Large intestine (tissue), 3 donors: Measurements from ENCODE around the gene CPNE4. TPM values are rescaled to one million over a fixed set of nuclear protein-coding genes. Genes with fewer than 3 reads are reported as not detected.
A peak's percentile ranks its signal among the peaks of the same experiment; 100 is the strongest.
"Not testable (repeated sequence)": the region's sequence is repeated elsewhere in the genome, so short reads cannot be mapped to it uniquely, and the experiment has no call there.

ENCODE experiments used
- DNase-seq, 2 donors: peaks; one replicate each; pipeline versions ENCODE4 v3.0.0 to v3.0.0-alpha.2; 2013
- H3K27ac ChIP-seq: one replicate; pipeline ENCODE4 v1.5.1; 2013; ENCODE audit warnings: low read length
- H3K27me3 ChIP-seq: 2 replicates; pipeline ENCODE4 v1.6.1; 2013; ENCODE audit warnings: low read length; ENCODE audit not compliant: control insufficient read depth, insufficient read depth
- H3K36me3 ChIP-seq: 2 replicates; pipeline ENCODE4 v1.6.1; 2013; ENCODE audit warnings: low read length; ENCODE audit not compliant: control insufficient read depth, insufficient read depth
- H3K4me1 ChIP-seq: one replicate; pipeline ENCODE4 v1.6.1; 2013; ENCODE audit warnings: low read length; ENCODE audit not compliant: control insufficient read depth, insufficient read depth
- H3K4me3 ChIP-seq: one replicate; pipeline ENCODE4 v1.5.1; 2013; ENCODE audit warnings: low read length
- H3K9me3 ChIP-seq: one replicate; pipeline ENCODE4 v1.6.1; 2013; ENCODE audit warnings: mild to moderate bottlenecking, low read depth, low read length, moderate library complexity; ENCODE audit not compliant: control insufficient read depth
- WGBS: methylation state at CpG from one replicate; pipeline ENCODE4 v1.1.5; 2013; ENCODE audit warnings: low lambda C conversion rate; ENCODE audit not compliant: insufficient coverage; 5-methylcytosine and 5-hydroxymethylcytosine counted together
- polyA plus RNA-seq: library from polyadenylated mRNA; unstranded; fragments of 120-200 nt; gene quantifications from one replicate; pipeline ENCODE4 v1.2.1, GENCODE V29; 2013

CPNE4 gene
- polyA plus RNA-seq, 1 donor: 2.9 TPM

DNA sequence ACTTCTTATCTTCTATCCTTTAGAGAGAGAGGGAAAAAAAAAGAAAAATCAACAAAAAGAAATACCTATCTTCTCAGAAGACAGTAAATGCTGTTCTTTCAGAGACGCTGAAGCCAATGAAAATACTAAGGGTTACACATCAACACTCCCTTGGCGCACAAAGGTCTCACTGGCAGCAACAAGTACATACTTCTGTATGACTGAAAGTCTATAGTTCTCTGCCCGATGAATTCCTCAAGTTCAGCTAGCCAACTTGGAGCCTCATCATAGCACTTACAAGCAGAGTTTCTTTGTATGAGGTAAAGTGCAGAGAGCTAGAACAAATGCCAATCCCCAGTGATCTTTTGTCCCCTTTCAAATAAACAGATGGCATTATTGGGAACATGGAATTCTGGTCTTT lies 62.7 kb downstream of the CPNE4 start:
- Histone ChIP-seq H3K4me1 (no peaks in the 10 kb centered on the region), H3K27me3 (no peaks in the 10 kb centered on the region), H3K27ac (no peak overlapping the region), H3K4me3 (no peak overlapping the region), H3K36me3 (no peaks in the 10 kb centered on the region), H3K9me3 (no peaks in the 10 kb centered on the region)
- no peak for DNase-seq
- WGBS: 63% methylated on average over 1 of the region's 3 CpGs

DNA sequence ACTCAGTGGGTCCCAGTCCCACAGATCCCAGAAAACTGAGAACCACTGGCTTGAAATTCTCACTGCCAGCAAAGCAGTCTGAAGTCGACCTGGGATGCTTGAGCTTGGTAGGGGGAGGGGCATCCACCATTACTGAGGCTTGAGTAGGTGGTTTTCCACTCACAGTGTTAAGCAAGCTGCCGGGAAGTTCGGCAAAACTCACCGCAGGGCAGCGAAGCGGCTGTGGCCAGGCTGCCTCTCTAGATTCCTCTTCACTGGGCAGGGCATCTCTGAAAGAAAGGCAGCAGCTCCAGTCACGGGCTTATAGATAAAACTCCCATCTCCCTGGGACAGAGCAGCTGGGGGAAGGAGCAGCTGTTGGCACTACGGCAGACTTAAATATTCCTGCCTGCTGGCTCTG lies 71.4 kb downstream of the CPNE4 start:
- not testable (repeated sequence) for DNase-seq, H3K4me1 ChIP-seq, H3K27me3 ChIP-seq, H3K9me3 ChIP-seq, H3K36me3 ChIP-seq, H3K27ac ChIP-seq, H3K4me3 ChIP-seq
- WGBS: no CpG with 5 or more reads among the region's 8 CpGs

DNA sequence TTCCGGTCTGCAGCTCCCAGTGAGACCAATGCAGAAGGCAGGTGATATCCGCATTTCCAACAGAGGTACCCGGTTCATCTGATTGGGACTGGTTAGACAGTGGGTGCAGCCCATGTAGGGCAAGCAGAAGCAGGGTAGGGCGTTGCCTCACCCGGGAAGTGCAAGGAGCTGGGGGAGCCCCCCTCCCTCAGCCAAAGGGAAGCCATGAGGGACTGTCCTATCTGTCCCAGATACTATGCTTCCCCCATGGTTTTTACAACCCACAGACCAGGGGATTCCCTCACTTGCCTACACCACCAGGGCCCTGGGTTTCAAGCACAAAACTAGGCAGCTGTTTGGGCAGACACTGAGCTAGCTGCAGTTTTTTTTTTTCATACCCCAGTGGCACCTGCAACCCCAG lies 71.8 kb downstream of the CPNE4 start:
- no CpG with 5 or more reads among the region's 5 CpGs for WGBS

DNA sequence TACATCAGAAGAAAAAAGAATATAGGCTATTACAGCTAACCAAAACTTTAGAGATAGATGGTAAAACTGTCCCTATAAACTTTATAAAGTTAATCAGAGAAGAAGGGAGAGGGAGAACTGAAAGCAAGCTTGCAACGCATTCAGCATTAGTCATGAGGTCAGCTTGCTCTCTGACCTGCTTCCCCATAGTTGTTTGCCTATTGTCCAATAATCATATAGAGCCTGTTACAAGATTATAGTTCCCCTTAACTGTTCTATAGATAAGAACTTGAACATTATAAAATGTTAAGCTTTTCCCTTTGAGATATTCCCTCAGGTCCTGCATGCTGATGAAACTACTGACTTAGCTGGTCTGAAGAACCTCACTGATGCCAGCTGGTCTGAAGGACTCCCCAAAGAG lies 74.5 kb downstream of the CPNE4 start:
- Histone ChIP-seq H3K9me3 (no peaks in the 10 kb centered on the region), H3K4me1 (no peaks in the 10 kb centered on the region), H3K27me3 (no peaks in the 10 kb centered on the region), H3K27ac (no peak overlapping the region), H3K4me3 (no peak overlapping the region), H3K36me3 (no peaks in the 10 kb centered on the region)
- DNase-seq: peak; percentile 21 to 46
- no CpG with 5 or more reads among the region's 1 CpG for WGBS

More for the DNA sequence above, 71.8 kb downstream of the CPNE4 start:
- Histone ChIP-seq H3K4me1 (no peaks in the 10 kb centered on the region), H3K36me3 (no peaks in the 10 kb centered on the region), H3K27me3 (no peaks in the 10 kb centered on the region), H3K4me3 (no peak overlapping the region), H3K9me3 (no peaks in the 10 kb centered on the region), H3K27ac (no peak overlapping the region)
- DNase-seq: no peak

DNA sequence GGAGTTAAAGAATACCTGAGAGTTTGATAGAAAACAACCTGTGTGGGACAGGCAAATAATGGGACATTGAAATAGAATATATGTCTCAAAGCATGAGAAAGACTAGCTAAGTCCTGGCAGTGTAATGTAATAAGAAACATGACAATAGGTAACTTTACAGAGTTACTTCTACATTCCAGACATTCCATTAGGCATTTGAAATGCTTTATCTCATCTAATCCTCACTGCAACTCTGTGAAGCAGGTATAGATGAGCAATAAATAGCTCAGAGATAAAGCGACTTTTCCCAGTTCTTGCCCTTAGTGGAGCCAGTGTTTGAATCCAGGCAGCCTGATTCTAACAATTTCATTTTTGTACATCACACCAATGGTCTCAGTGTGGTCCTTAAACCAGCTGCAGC lies 76.8 kb downstream of the CPNE4 start:
- Histone ChIP-seq H3K4me3 (no peak overlapping the region), H3K27me3 (no peaks in the 10 kb centered on the region), H3K4me1 (no peaks in the 10 kb centered on the region), H3K27ac (no peak overlapping the region), H3K9me3 (no peaks in the 10 kb centered on the region), H3K36me3 (no peaks in the 10 kb centered on the region)
- DNase-seq: no peak
- WGBS: no CpG with 5 or more reads among the region's 1 CpG

DNA sequence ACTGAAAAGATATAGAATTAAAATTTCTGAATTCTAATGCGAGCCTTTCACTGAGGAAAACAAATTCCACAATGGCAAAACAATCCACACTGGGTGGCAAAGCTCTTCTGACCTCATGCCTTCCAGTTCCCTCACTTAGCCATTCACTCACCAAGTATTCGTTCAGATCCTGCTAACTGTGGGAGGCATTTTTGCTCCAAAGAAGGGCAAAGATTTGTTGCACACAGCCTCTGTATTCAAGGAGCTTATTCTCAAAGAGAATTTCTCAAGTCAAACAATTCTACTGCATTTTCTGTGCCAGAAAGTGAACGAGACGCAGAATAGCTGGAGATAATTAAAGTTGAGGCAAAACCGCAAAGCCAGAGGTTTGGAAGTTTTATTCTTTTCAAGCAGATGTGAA lies 77.3 kb downstream of the CPNE4 start:
- no peak overlapping the region for H3K4me3 ChIP-seq
- 61% methylated on average over 4 of the region's 5 CpGs for WGBS
- no peaks in the 10 kb centered on the region for H3K27me3 ChIP-seq

DNA sequence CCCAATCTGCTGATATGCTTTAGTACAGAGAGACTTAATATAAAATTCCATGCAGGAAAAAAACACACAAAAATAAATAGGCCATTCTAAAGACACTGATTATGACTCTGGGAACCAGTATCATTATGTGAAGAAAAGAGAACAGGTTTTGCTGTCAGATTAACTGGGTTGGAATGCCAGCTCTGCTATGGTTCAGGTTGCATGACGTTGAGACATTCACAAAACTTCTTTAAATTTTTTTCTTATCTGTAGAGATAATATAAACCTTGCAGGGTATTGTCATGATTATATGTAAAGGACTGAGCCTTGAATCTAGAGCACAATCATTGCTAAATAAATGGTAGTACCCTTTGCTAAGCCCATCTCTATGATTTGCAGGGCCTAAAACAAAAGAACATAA lies 86.0 kb downstream of the CPNE4 start:
- Histone ChIP-seq H3K27ac (no peak overlapping the region), H3K27me3 (no peaks in the 10 kb centered on the region), H3K36me3 (no peaks in the 10 kb centered on the region), H3K4me3 (no peak overlapping the region), H3K4me1 (no peaks in the 10 kb centered on the region), H3K9me3 (no peaks in the 10 kb centered on the region)
- DNase-seq: no peak
- no CpG with 5 or more reads among the region's 1 CpG for WGBS

More for the DNA sequence above, 77.3 kb downstream of the CPNE4 start:
- Histone ChIP-seq H3K9me3 (no peaks in the 10 kb centered on the region), H3K4me1 (no peaks in the 10 kb centered on the region), H3K36me3 (no peaks in the 10 kb centered on the region), H3K27ac (no peak overlapping the region)
- DNase-seq: no peak

DNA sequence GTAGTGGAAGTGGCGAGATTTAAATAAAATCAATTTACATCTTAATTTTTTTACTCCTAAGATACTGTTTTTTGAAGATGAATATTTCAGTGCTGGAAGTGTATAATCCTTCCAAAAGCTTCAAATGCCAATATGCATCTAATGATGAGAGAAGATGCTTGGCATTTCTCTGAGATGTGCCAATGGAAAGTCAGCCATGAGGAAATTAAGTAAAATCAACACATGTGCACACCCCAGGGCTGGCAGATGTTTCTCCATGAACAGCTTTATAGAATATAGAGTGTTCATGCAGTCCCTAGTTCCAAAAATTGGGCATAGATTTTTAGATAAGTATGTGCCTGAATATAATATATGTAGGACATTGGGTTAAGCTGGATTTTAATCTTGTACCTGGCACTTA lies 90.1 kb downstream of the CPNE4 start:
- no peaks in the 10 kb centered on the region for H3K27me3 ChIP-seq
- no peaks in the 10 kb centered on the region for H3K9me3 ChIP-seq
- H3K27ac ChIP-seq: no peak overlapping the region
- WGBS: 67% methylated on average over 1 of the region's 1 CpG
- DNase-seq: no peak
- H3K4me1 ChIP-seq: no peaks in the 10 kb centered on the region
- no peak overlapping the region for H3K4me3 ChIP-seq
- no peaks in the 10 kb centered on the region for H3K36me3 ChIP-seq

DNA sequence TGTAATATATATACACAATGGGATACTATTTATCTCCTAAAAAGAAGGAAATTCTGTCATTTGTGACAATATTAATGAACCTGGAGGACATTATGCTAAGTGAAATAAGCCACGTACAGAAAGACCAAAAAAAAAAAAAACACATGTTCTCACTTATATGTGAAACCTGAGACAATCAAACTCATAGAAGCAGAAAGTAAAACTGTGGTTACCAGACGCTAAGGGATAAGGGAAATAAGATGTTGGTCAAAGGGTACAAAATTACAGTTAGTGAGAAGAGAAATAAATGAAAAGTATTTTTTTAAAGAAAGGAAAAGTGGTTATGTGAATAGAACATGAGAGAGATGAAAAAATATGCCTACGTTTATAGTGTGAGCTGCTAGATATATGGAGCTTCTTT lies 101.1 kb downstream of the CPNE4 start:
- Histone ChIP-seq H3K27me3 (no peaks in the 10 kb centered on the region), H3K4me1 (no peaks in the 10 kb centered on the region), H3K27ac (no peak overlapping the region), H3K9me3 (no peaks in the 10 kb centered on the region), H3K4me3 (no peak overlapping the region), H3K36me3 (no peaks in the 10 kb centered on the region)
- DNase-seq: no peak
- 56% methylated on average over 3 of the region's 3 CpGs for WGBS

DNA sequence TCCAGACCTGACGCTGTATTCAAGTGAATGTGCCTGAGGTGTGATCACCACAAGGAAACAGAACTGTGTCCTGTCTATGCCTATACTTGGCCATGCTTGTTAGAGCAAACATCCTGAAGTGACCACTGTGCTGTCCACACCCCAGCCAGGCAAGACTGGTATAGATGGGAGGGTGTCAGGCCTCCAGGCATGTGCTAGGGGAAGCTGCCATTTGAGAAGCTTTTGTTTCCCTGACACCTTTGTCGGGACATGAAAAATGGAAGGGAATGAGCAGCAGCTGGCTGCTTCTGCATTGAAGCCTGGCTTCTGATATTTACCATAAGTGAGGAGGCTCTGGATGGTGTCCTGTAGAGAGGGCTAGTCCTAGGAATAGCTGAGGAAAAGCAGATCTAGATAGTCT lies 106.2 kb downstream of the CPNE4 start:
- Histone ChIP-seq H3K27me3 (no peaks in the 10 kb centered on the region), H3K4me3 (no peak overlapping the region), H3K27ac (no peak overlapping the region), H3K36me3 (no peaks in the 10 kb centered on the region), H3K4me1 (no peaks in the 10 kb centered on the region), H3K9me3 (no peaks in the 10 kb centered on the region)
- DNase-seq: no peak
- WGBS: no CpG with 5 or more reads among the region's 2 CpGs

DNA sequence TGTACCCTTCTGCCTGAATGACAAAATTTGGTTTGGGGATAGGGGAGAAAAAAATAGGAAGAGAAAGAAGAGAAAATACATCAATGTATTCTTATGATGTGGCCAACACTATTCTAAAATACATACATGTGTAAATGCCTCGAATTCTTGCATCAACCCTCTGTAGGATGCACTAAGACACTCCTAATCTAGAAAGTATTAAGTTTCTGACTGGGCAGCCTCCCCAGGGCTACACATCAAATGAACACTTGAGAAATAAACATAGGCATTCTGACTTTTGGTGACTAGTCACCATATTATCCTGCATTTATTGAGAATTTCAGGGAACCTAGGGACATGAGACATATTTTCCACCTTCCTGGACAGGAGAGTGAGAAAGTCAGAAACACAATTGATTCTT lies 109.2 kb downstream of the CPNE4 start:
- H3K36me3 ChIP-seq: no peaks in the 10 kb centered on the region
- H3K27me3 ChIP-seq: no peaks in the 10 kb centered on the region
- no peak for DNase-seq
- no peaks in the 10 kb centered on the region for H3K4me1 ChIP-seq
- no peaks in the 10 kb centered on the region for H3K9me3 ChIP-seq
- WGBS: no CpG with 5 or more reads among the region's 1 CpG
- H3K4me3 ChIP-seq: no peak overlapping the region
- H3K27ac ChIP-seq: no peak overlapping the region
